Fibroblast of lung (primary cell): ENCODE data around the gene GPATCH3.

ENCODE experiments used
- EZH2 ChIP-seq: IDR thresholded peaks from 2 replicates; pipeline ENCODE4 v1.5.1; 2012; ENCODE audit warnings: low read length, control low read depth, mild to moderate bottlenecking; ENCODE audit errors: missing control alignments
- TF ChIP-seq, protein P1 (sequence below), 2 donors: IDR thresholded peaks in 1 of 2; conservative IDR thresholded peaks in 1 of 2; 1 replicate in 1 of 2; 2 replicates in 1 of 2; pipeline ENCODE4 v1.5.1; 2011 to 2012; ENCODE audit warnings: low read length in 2 of 2, control low read depth in 1 of 2, inconsistent platforms in 1 of 2, low read depth in 1 of 2, mild to moderate bottlenecking in 1 of 2

GRCh38 chr1:26949926-26950319, 49.7 kb upstream of the GPATCH3 start:
- TF ChIP-seq, protein P1, sequence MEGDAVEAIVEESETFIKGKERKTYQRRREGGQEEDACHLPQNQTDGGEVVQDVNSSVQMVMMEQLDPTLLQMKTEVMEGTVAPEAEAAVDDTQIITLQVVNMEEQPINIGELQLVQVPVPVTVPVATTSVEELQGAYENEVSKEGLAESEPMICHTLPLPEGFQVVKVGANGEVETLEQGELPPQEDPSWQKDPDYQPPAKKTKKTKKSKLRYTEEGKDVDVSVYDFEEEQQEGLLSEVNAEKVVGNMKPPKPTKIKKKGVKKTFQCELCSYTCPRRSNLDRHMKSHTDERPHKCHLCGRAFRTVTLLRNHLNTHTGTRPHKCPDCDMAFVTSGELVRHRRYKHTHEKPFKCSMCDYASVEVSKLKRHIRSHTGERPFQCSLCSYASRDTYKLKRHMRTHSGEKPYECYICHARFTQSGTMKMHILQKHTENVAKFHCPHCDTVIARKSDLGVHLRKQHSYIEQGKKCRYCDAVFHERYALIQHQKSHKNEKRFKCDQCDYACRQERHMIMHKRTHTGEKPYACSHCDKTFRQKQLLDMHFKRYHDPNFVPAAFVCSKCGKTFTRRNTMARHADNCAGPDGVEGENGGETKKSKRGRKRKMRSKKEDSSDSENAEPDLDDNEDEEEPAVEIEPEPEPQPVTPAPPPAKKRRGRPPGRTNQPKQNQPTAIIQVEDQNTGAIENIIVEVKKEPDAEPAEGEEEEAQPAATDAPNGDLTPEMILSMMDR (conservative IDR thresholded peaks at IDR 0.05 in 1 of 2, IDR thresholded peaks at IDR 0.05 in 1 of 2; ENCODE audit: low read depth in 1 of 2, low read length in 2 of 2) = no peak
- no peak for TF ChIP-seq EZH2
